GM19452 (cell line): ENCODE data around the gene COL4A1.
"Not testable (repeated sequence)": the region's sequence is repeated elsewhere in the genome, so short reads cannot be mapped to it uniquely, and the experiment has no call there.

Experiments
- ATAC-seq: cut with Tn5 transposase; IDR thresholded peaks from one replicate; pipeline ENCODE4 v1.9.1; 2021; ENCODE audit not compliant: unreplicated experiment

The COL4A1 gene

GRCh38 chr13:110324026-110324749, 17.2 kb upstream of the COL4A1 start:
- no peak for ATAC-seq

GRCh38 chr13:110323172-110323891, 16.4 kb upstream of the COL4A1 start:
- ATAC-seq, result no peak

- no peak for ATAC-seq
Measured at GRCh38 chr13:110322828-110323171, 15.8 kb upstream of the COL4A1 start.

GRCh38 chr13:110322126-110322827, 15.3 kb upstream of the COL4A1 start:
- no peak for ATAC-seq

GRCh38 chr13:110321573-110321972, 14.6 kb upstream of the COL4A1 start:
- not testable (repeated sequence) for ATAC-seq

- ATAC-seq, result no peak
Measured at GRCh38 chr13:110320645-110321044, 13.7 kb upstream of the COL4A1 start.

GRCh38 chr13:110319774-110320509, 13.0 kb upstream of the COL4A1 start:
- ATAC-seq, result no peak

GRCh38 chr13:110319397-110319773, 12.4 kb upstream of the COL4A1 start:
- no peak for ATAC-seq

- no peak for ATAC-seq
Measured at GRCh38 chr13:110318920-110319319, 12.0 kb upstream of the COL4A1 start.

- no peak for ATAC-seq
Measured at GRCh38 chr13:110317496-110318195, 10.7 kb upstream of the COL4A1 start.

GRCh38 chr13:110317093-110317492, 10.1 kb upstream of the COL4A1 start:
- no peak for ATAC-seq

- no peak for ATAC-seq
Measured at GRCh38 chr13:110316196-110316595, 9.2 kb upstream of the COL4A1 start.

- no peak for ATAC-seq
Measured at GRCh38 chr13:110314516-110315245, 7.7 kb upstream of the COL4A1 start.

GRCh38 chr13:110313733-110314132, 6.8 kb upstream of the COL4A1 start:
- ATAC-seq, result not testable (repeated sequence)

GRCh38 chr13:110313261-110313660, 6.3 kb upstream of the COL4A1 start:
- not testable (repeated sequence) for ATAC-seq

- no peak for ATAC-seq
Measured at GRCh38 chr13:110312339-110313031, 5.5 kb upstream of the COL4A1 start.

- no peak for ATAC-seq
Measured at GRCh38 chr13:110311443-110312338, 4.7 kb upstream of the COL4A1 start.
